Calu3 (cell line): ENCODE results near the gene PNPLA7. TPM values are rescaled to one million over a fixed set of nuclear protein-coding genes. Genes with fewer than 3 reads are reported as not detected.

Experiments used
- BruUV-seq: library from RNA; stranded (reverse); fragments of 400-500 nt; replicated peaks from 2 replicates; lab custom pipeline; 2021; lab: Mats Ljungman, UMichigan
- CTCF ChIA-PET: fragments of 300-600 bp; sonication (Branson Sonifier 250); formaldehyde crosslinking; loops from one replicate; lab custom pipeline; 2022; ENCODE audit warnings: antibody characterized with exemption; lab: Charles Lee
- DNase-seq: peaks from one replicate; pipeline ENCODE4 v3.0.0; 2022
- H3K27ac Mint-ChIP-seq: one replicate; pipeline ENCODE4 v1.8.0; 2022; ENCODE audit warnings: mixed read lengths; ENCODE audit not compliant: unreplicated experiment
- H3K27me3 Mint-ChIP-seq: one replicate; pipeline ENCODE4 v1.8.0; 2022; ENCODE audit warnings: mixed read lengths; ENCODE audit not compliant: unreplicated experiment
- H3K36me3 Mint-ChIP-seq: one replicate; pipeline ENCODE4 v1.8.0; 2022; ENCODE audit warnings: mild to moderate bottlenecking, moderate library complexity, mixed read lengths; ENCODE audit not compliant: insufficient read depth, unreplicated experiment
- H3K4me1 Mint-ChIP-seq: one replicate; pipeline ENCODE4 v1.8.0; 2022; ENCODE audit warnings: mild to moderate bottlenecking, low read depth, mixed read lengths; ENCODE audit not compliant: unreplicated experiment
- H3K4me3 Mint-ChIP-seq: one replicate; pipeline ENCODE4 v1.8.0; 2022; ENCODE audit warnings: mild to moderate bottlenecking, low read depth, moderate library complexity, mixed read lengths; ENCODE audit not compliant: unreplicated experiment
- H3K9me3 Mint-ChIP-seq: one replicate; pipeline ENCODE4 v1.8.0; 2022; ENCODE audit warnings: low read depth, mixed read lengths; ENCODE audit not compliant: unreplicated experiment
- CTCF ChIP-seq: fragments of 200-600 bp; IDR thresholded peaks from one replicate; pipeline ENCODE4 v1.8.0; 2022; ENCODE audit warnings: antibody characterized with exemption; ENCODE audit not compliant: unreplicated experiment
- intact Hi-C: fragments of 100-400 bp; cut with micrococcal nuclease; formaldehyde crosslinking; loops from one replicate; pipeline ENCODE4 v1.10.0; 2022; ENCODE audit not compliant: unreplicated experiment
- total RNA-seq: library from RNA; stranded (reverse); gene quantifications from 2 replicates; pipeline ENCODE4 v1.2.3, GENCODE V29; 2022

PNPLA7 gene
- total RNA-seq, 1 experiment from 2014 or later: 1.8 TPM

GRCh38 chr9:137488327-137488653 is 61.9 kb downstream of the PNPLA7 start:
- H3K36me3 Mint-ChIP-seq: no peaks in the 10 kb centered on the region
- no TSS peak for BruUV-seq
- no peaks in the 10 kb centered on the region for H3K4me1 Mint-ChIP-seq
- peaks cover 3% of the 10 kb centered on the region for H3K9me3 Mint-ChIP-seq
- TF ChIP-seq CTCF: no peak
- H3K27me3 Mint-ChIP-seq: peaks cover 36% of the 10 kb centered on the region
- no peak overlapping the region for H3K27ac Mint-ChIP-seq
- intact Hi-C loops: no loop called here
- no peak for DNase-seq
- CTCF ChIA-PET: no interaction called here
- no peak overlapping the region for H3K4me3 Mint-ChIP-seq

- TF ChIP-seq CTCF: no peak
- Mint-ChIP-seq H3K9me3 (peaks cover 3% of the 10 kb centered on the region), H3K27ac (no peak overlapping the region), H3K4me1 (no peaks in the 10 kb centered on the region), H3K27me3 (peaks cover 36% of the 10 kb centered on the region), H3K4me3 (no peak overlapping the region), H3K36me3 (no peaks in the 10 kb centered on the region)
- BruUV-seq: no TSS peak
- no peak for DNase-seq
- CTCF ChIA-PET: no interaction called here
- intact Hi-C loops: no loop called here
Observed at GRCh38 chr9:137487454-137488326, 62.5 kb downstream of the PNPLA7 start.

DNA sequence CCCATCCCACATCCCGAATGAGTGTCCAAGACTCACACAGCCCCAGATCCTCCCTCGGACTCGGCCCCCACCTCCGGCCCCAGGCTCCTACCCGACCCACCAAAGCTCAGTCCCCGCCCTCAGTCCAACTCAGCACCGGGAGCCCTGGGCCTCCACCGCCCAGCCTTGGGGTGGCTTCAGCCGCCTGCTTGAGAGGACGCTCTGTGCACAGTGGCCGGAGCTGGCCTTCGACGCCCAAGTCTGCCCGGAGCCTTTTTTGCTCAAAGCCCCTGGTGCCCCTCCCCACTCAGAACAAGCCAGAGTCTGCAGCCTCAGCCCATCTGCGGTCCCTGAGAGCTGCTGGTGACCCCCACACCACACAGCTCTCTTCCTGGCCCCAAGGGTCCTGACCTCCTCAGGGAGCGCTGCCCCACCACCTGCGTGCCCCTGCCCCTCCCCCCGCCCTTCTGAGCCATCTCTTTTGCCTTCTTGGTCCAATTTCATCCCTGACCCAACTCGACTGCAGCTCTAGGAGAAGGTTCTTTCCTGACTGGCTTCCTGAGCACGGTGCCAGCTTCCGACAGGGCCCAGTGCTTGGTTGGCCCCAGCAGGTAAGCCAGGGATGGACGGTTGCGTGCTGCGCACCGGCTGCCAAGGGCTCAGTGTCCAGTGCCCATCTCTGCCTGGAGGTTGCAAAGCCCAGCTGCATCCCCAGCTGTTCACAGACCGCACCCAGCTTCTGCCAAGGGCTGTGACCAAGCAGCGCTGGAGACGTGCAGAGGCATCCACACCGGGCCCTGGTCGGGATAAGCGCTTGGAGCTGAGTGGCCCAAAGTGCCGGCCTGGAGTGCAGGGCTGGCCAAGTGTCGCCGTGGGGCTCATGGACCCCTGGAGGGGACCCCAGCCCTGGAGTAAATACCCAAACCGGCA is 63.4 kb downstream of the PNPLA7 start:
- H3K27me3 Mint-ChIP-seq: peaks cover 32% of the 10 kb centered on the region
- DNase-seq: no peak
- CTCF ChIA-PET: no interaction called here
- H3K4me1 Mint-ChIP-seq: no peaks in the 10 kb centered on the region
- intact Hi-C loops: no loop called here
- H3K27ac Mint-ChIP-seq: no peak overlapping the region
- no peaks in the 10 kb centered on the region for H3K36me3 Mint-ChIP-seq
- H3K9me3 Mint-ChIP-seq: peaks cover 3% of the 10 kb centered on the region
- BruUV-seq: no TSS peak
- no peak for TF ChIP-seq CTCF
- H3K4me3 Mint-ChIP-seq: no peak overlapping the region

GRCh38 chr9:137486141-137486490 is 64.1 kb downstream of the PNPLA7 start:
- CTCF ChIA-PET: no interaction called here
- no peak overlapping the region for H3K27ac Mint-ChIP-seq
- intact Hi-C loops: no loop called here

More at GRCh38 chr9:137486141-137486490, 64.1 kb downstream of the PNPLA7 start:
- BruUV-seq: no TSS peak
- Mint-ChIP-seq H3K4me3 (no peak overlapping the region), H3K36me3 (no peaks in the 10 kb centered on the region), H3K9me3 (peaks cover 2% of the 10 kb centered on the region), H3K27me3 (peaks cover 25% of the 10 kb centered on the region), H3K4me1 (no peaks in the 10 kb centered on the region)
- TF ChIP-seq CTCF: no peak
- no peak for DNase-seq
